ENCODE data around the gene RGL3.
"Not testable (repeated sequence)": the region's sequence is repeated elsewhere in the genome, so short reads cannot be mapped to it uniquely, and the experiment has no call there.

Gene RGL3

DNA sequence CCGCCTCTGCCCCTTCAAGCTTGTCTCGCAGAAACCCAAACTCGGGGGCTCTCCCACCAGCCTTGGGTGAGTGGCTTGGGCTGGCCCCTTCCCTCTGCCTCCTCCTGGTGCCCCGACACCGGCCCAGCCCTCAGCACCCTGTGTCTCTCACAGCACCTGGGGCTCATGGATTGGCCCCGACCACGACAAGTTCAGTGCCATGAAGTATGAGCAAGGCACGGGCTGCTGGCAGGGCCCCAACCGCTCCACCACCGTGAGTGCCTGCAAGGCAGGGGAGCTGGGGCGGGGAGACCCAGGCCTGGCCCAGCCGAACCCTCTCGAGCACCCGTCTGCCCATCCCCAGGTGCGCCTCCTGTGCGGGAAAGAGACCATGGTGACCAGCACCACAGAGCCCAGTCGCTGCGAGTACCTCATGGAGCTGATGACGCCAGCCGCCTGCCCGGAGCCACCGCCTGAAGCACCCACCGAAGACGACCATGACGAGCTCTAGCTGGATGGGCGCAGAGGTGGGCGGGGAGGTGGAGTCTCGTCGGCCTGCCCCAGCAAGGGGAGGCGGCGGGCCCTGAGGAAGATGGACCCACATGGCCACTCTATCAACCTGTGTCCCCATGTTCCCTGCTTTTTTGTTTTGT, 29.9 kb upstream of the RGL3 start:
- no peak for DNase-seq

DNA sequence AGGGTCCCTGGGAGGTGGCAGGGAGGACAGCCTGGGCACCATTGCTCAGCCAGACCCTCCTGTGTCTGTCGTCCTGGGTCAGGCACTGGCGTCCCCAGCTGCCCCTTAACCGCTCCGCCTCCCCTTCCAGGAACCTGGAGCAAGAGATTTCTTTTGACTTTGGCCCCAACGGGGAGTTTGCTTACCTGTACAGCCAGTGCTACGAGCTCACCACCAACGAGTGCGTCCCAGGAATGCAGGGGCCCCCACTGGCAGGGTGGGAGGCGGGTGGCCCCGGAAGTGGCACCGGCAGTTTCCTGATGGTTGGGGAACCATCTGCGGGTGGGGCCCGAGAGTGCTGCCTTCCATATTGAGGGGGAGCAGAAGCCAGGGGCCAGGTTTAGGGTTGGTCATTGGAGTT, 29.3 kb upstream of the RGL3 start:
- no peak for DNase-seq

DNA sequence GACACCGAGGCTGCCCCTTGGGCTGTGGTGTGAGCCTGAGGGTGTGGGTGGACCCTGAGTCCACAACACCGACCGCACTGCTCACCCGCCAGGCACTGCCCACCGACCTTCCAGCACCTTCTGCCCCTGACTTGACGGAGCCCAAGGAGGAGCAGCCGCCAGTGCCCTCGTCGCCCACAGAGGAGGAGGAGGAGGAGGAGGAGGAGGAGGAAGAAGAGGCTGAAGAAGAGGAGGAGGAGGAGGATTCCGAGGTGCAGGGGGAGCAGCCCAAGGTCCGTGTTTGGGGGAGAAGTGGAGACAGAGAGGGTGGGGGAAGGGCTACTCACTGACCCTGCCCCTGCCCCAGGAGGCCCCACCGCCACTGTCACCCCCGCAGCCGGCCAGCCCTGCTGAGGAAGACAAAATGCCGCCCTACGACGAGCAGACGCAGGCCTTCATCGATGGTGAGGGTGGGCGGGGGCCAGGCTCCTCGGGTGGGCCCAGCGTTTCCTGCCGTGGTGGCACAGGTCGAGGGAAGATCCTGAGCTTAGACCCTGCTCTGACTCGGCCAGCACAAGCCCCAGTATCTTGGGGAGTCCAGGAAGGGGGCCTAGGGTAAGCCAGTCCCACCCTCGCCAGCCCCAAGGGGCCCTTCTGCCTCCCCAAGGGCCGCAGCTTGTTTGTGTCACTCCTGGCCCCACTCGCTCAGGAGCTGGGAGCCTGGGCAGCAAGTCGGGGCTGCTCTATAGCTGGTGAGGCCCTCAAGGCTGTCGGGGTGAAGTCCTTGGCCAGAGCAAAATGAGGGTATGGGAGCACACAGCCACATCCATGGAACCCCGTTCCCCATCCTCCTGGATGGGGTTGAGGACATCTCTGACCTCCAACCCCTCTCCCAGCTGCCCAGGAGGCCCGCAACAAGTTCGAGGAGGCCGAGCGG, 28.5 kb upstream of the RGL3 start:
- no peak for DNase-seq

DNA sequence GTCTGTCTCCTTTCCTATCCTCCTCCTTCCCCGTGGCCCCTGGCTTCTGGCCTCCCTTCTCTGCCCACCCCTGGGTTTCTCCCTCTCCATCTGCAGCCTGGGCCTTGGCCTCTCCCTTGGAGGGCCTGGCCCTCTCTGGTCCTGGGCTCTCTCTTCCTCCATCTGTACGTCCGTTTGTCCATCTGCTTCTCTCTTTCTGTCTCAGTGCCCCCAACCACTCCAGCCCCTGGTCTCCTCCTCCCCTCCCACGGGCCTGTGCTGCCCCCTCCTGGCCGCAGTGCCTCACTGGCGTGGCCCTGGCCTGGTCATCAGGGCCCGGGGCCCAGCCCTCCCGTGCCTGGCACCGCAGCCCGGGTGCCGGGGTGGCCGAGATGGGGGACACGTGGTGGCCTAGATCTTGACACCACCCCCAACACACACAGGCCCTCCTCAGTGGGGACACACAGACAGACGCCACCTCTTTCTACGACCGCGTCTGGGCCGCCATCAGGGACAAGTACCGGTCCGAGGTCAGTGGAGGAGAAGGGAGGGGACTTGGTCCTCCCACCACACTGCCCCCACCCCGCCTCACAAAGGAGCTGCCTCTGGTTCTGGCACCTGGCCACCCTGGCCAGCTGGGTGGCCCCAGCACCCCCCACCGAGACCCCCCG, 27.7 kb upstream of the RGL3 start:
- peak; percentile 58 for DNase-seq

DNA sequence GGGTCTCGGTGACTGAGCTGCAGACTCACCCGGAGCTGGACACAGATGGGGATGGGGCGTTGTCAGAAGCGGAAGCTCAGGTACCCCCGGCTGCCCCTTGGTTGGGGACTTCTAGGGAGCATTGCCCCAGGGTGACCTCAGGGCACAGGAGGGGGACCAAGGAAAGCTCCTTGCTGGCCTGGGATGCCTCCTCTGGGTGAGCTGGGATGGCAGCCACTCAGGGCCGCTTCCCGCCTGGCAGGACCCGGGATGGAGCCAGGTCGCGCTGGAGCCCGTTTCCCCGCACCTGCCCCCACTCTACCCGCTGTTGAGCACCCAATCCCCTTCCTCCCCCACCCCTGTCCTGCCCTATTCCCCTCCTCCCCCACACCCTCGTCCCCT, 27.1 kb upstream of the RGL3 start:
- no peak for DNase-seq

DNA sequence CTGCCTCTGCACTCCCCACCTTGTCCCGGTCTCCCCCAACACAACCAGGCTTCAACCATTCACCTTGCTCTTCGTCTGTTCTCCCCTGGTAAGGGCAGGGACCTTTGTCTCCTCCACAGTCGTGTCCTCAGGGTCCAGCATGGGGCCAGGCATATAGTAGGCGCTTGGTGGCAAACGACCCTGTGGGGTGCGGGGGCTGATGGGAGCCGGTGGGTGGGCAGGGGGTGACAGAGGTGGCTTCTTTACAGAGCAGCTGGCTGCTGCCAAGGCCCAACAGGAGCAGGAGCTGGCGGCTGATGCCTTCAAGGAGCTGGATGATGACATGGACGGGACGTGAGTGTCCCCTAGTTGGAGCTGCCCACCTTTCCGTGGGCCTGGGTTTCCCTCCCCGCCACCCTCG, 26.0 kb upstream of the RGL3 start:
- DNase-seq, result no peak

DNA sequence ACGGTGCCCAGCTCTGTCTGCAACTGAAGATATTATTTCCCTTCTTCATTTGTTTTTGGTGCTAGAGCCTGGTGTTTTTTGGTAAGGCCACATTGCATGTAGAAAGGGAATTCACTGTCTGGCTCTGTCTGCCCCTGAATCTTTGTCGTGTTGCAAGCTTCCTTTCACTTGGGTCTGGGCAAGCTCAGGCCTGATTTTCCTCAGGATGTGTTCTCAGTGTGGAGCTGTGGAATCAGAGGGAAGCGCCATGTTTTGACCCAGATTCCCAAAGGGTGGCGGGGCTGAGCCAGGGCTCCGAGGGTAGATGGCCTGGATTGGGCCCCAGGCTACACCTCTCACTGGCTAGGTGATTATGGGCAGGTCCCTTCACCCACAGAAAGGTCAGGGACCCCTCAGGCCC, 24.9 kb upstream of the RGL3 start:
- DNase-seq, result no peak

DNA sequence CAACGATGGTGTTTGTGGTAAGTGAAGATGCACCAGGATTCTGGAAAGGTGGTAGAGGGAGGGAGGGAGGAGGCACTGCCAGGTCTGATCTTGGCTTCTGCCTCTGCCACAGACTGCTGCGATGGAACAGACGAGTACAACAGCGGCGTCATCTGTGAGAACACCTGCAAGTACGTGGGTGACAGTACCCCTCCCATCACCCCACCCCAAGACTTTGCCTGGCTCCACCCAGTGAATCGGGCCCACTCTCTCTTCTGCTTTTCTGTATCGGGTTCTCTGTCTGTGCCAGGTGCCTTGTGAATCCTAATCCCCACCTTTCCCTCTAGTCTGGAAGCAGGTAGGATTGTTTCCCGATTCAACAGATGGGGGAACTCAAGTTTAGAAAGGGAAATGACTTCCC, 18.8 kb upstream of the RGL3 start:
- DNase-seq, result no peak

DNA sequence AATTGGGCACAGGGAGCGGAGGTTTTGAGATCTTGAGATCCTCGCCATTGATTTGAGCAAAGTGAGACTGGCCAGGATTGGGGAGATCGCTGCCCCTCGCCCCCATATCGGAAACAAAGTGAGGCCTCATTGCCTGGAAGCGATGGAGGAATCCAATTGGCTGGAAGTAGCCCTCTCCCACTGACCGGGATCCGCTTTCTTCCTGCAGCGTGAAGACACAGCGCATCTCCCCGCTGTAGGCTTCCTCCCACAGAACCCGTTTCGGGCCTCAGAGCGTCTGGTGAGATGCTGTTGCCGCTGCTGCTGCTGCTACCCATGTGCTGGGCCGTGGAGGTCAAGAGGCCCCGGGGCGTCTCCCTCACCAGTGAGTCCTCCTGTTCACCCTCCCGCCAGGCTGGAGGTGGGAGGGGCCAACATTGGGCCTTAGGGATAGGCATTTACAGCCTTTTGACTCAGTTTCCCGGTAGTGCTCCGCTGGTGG, 16.8 kb upstream of the RGL3 start:
- peak; percentile 60 for DNase-seq

DNA sequence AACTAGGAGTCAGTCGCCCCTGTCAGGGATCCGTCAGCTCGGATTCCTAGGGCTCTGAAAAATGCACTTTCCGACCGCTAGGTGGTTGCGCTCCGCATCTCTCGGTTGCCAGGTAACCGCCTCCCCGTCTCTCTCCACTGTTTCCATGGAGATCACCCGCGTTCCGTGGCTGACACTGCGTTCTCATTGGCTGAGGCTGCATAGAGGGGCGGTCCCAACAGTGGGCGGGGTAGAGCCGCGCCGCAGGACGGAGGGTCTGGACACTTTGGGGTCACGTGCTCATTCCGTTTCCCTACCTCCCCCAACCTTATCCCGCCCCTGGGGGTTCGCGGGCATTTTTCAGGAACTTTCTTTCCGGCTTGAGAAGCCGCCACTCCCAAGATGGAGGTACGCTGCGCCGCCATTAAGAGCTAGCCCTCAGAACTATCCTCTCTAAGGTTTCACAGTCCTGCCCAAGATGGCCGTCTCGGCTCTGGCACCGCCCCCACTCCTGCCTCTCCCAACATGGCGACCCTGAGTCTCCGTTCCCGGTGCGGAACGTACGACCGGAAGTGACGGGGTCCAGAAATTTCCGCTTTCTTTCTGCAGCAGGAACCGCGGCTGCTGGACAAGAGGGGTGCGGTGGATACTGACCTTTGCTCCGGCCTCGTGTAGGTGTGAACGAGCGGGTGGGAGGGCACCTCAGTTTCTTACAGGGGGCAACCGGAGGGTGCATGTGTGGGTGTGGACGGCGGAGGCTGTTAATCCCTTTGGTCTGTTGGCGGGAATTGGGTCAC, 16.1 kb upstream of the RGL3 start, which contains the start of the genes ODAD3 and PRKCSH:
Gene ODAD3, minus strand, starts transcription at position 65 of the 776 bp plus-strand sequence. CDS start 105 bp downstream, outside the sequence.
Gene PRKCSH, plus strand, starts transcription at position 579 of the 776 bp plus-strand sequence. CDS start 483 bp downstream, outside the sequence.
- DNase-seq, result peak; percentile 100

DNA sequence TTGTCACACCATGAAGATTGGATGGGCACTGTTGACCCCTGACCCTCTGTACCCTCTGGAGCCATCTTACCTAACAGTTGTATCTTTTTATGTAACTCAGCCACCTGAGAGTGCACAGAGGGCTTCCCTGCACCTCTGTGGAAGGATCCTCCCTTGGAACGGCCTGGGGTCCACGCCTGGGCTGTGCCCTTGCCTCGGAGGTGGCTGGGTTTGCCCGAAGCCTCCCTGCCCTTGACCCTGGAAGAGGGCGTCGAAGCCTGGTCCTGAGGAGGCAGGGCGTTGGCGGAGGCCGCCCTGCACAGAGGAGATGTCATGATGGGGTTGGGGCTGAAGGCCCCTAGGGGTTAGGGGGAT, 15.6 kb upstream of the RGL3 start:
- no peak for DNase-seq

DNA sequence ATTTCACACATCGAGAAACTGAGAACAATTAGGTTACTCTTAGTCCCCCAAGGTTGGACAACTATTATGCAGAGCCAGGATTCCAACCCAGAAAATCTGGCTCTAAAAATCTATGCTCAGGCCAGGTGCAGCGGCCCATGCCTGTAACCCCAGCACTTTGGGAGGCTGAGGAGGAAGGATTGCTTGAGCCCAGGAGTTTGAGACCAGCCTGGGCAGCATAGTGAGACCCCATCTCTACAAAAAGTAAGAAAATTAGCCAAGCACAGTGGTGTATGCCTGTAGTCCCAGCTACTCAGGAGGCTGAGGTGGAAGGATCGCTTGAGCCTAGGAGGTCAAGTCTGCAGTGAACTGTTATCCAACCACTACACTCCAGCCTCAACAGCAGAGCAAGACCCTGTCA, 14.4 kb upstream of the RGL3 start:
- DNase-seq, result not testable (repeated sequence)

DNA sequence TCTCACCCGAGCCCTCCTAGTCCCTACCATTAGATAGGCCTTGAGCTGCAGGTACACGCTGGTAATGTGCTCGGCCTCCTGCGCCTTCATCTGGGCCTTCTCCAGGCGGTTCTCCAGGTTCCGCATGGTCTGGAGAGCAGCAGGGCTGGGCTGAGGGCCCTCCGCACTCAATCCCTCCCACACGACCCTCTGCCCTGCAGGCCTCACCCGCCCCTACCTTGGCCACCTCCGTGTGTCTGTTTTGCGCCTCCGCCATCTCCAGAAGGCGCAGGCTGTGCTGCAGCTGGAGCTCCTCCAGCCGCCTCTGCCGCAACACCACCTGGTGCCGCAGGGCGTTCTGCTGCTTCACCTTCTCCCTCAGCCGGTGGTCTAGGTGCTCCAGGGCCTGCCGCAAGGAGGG, 7.5 kb upstream of the RGL3 start:
- no peak for DNase-seq

DNA sequence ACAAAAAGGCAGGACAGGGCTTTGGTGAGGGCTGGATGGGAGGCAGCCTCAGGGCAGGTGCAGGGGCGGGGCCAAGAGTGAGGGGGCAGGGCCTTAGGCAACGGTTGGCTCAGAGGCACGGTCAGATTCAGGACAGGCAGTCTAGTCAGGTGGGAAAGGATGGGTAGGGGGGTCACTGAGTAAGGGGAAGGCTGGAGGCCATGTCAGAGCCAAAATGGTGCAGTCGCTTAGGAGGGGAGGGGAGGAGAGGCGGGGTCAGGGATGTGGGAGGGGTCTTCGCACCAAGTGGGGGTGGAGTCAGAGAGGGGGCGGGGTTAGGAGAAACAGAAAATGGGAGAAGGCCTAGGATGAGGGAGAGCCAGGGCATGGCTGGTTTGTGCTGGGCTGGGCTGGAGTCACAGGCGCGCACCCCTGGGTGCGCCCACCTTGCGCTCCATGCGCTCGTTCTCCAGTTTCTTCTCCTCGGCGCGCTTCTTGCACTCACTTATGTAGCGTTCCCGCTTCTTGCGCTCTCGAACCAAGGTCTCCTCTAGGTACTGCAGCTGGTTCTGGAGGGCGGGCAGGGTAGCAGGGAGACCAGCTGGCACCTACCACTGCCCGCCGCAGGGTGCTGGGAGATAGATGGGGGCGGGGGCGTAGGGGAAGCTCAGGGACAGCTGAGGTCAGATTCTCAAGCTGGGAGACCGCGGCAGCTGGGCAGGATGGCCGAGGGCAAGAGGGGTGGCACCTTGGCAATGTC, 6.8 kb upstream of the RGL3 start:
- no peak for DNase-seq

DNA sequence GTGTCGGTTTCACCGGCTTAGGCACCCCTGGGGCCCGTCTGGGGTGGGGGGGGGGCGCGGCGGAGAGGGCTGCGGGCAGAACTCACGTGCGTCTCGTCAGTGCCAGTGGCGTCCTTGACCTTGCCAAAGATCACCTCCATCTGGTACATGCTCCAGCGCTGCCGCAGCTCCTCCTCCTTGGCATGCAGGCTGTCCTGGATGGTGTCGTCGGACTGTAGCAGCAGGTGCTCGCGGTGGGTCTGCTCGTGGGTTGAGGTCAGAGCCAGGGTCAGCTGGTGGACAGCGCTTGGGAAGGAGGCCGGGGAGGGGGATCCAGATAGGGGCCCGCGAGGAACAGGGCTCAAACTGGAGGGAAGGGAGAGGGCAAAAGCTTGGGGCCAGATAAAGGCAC, 4.7 kb upstream of the RGL3 start:
- DNase-seq, result peak; percentile 35

DNA sequence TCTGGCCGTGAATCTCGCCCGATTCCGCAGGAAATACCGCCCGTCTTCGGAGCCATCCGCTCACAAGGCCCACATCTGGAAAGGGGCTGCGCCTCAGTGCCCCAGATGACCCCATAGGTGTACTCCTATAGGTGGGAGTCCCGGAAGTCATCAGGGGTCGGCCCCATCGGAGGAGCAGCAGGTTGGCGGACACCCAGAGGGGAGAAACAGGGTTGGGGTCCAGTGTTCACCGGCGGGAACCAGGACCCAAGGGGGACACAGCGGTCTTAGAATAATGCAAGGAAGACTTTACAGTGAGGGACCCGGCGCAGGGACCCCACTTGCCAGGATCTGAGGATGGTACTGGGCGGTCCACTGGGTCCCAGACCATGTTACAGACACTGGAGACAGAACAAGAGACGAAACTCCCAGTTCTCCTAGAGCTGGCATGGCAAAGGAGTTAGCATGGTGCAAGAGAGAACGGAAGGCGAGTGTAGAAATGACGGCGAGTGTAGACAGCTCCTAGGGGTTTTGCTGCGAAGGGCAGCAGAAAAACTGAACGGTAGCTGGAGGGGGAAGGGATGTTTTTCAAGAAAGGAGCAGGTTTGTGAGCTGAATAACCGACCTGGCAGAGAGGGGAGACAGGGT, 4.2 kb upstream of the RGL3 start:
- no peak for DNase-seq

DNA sequence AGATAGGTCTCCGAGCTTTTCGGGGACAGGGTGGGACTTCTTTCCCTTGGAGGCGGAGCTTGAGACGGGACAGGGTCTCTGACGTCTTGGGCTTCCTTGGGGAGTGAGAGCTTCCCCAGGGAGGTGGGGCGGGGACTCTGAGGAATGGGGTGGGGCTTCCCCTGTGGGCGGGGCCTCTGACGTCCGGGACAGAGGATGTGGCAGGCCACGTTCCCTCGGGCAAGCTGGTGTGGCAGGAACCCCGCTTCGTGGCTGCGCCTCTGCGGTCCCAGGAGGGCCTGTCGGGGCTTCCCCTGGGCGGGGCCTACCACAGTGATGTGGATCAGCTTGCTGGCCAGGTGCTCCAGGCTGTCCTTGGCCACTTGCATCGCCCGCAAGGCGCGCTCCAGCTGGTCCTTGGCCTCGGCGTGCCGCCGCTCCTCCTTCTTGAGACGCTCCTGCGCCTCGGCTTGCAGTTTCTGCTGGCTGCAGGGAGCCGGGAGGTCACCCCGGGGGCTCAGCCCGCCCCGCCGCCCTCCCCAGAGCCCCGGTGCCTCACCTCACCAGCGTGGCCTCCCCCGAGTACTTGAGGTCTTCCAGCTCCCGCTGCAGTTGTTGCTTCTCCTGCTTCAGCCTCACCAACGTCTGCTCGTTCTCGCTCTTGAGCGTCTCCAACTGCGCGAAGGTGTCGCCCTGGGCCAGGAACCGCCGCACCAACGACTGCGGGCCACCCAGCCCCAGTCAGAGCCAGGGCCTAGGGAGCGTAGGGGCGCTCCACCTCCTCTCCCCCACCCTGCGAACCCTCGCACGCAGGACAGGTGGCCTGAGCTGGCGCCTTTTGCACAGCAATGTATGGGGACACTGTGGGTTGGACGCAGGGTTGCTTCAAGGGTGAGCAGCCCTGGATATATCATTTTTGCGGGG, 3.3 kb upstream of the RGL3 start:
- DNase-seq, result peak; percentile 60

DNA sequence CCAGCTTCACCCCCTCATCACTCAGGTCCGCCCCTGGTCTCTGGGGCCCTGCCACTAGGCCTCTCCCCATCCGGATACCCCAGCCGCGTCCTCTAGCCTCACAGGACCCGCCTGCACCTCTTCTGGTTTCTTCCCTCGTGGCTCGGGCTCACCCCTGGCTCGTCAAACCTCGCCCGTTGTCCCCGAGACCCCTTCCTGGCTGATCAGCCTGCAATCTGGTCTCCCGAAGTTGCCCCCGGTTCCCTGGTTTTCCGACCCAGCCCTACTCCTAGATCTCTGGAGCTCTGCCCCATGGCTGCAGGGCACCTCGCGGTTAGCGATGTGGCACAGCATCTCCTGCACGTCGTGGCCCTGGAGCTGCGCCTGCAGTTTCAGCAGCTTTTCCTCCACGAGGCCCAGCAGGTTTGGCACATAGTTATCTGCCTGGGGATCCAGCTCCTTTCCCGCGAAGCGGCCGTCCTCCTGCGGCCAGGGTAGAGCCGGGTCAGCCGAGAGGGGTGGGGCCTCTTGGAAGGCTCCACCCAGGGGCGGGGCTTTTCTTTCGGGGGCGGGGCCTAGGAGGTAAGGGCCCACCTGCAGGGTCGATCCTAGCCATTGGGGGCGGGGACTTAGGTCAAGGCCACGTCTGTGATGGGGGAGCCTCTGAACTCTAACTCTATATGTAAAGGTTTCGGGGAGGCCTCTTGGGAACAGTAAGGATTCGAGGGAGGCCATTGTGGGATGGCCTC, 2.4 kb upstream of the RGL3 start:
- peak; percentile 60 for DNase-seq

DNA sequence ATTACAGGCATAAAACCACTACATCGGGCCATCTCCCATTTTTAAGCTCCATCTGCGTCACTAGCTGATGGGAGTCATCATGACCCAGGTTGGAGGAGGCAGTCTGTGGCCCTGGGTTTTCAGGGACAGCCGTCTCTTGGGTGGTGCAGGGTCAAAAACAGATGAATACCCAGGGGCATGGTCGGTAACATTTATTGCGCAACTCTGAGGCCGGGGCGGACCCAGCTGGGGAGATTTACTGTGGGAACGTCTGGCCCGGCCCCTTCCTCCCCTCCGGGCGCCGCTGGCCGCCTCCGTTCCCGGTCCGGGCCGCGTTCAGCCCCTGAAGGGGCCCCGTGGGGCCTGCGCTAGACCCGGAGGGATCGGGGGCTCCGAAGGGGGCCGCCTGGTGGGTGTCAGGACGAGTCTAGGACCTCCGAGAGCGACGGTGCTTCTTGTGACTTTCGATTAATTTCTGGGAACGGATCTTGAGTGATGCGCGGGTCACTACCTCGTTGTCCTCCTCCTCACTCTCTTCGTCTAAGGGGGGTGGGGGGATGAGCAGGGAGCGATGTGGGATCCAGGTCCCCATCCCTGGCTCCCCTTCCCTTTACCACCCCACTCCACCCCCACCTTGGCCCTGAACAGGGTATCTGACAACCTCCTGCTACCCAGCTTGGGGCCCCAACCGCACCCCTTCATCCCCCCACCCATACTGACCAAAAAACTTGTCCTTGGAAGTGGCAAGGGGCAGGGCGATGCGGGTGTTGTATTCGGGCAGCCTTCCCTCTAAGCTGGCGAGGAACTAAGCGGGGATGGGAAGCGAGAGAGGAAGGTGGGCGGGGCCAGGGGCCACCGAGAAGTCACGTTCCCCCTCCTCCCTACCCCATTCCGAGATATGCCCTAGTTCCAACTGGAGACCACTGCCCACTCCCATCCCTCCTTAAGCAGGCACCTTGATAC, 1.6 kb upstream of the RGL3 start:
- peak; percentile 63 for DNase-seq

All from NCI-H69 (cell line).